Measurements from ENCODE around the gene ERICH3. TPM values are rescaled to one million over a fixed set of nuclear protein-coding genes. Genes with fewer than 3 reads are reported as not detected.

The ERICH3 gene
- total and polyA plus RNA-seq, 10 of the 15 experiments (the other 5 are each of a cell fraction or from before 2014, with no cell fraction given): 0.03 to 0.09 (median 0.08) TPM; not detected in 7

- TF ChIP-seq PRDM15 (CRISPR knock-in tag; IDR thresholded peaks at IDR 0.05): no peak
- TF ChIP-seq FOXK2 (IDR thresholded peaks at IDR 0.05): no peak
- no peak for TF ChIP-seq SP1 (IDR thresholded peaks at IDR 0.05; ENCODE audit: low read depth, low read length)
- no peak for TF ChIP-seq ZNF592 (IDR thresholded peaks at IDR 0.05)
- no peak for TF ChIP-seq SIN3A (IDR thresholded peaks at IDR 0.05; ENCODE audit: low read depth, low read length)
- no peak for TF ChIP-seq HDAC6 (IDR thresholded peaks at IDR 0.05; ENCODE audit: unreplicated experiment)
- no peak for TF ChIP-seq SIX5 (IDR thresholded peaks at IDR 0.05; ENCODE audit: low read depth, low read length, severe bottlenecking)
- TF ChIP-seq TCF7 (IDR thresholded peaks at IDR 0.05; ENCODE audit: borderline replicate concordance): no peak
These were observed 81.6 kb downstream of the ERICH3 start (continued) for GRCh38 chr1:74591949-74592348.
